ENCODE data around the gene ZFC3H1.

Gene ZFC3H1

DNA sequence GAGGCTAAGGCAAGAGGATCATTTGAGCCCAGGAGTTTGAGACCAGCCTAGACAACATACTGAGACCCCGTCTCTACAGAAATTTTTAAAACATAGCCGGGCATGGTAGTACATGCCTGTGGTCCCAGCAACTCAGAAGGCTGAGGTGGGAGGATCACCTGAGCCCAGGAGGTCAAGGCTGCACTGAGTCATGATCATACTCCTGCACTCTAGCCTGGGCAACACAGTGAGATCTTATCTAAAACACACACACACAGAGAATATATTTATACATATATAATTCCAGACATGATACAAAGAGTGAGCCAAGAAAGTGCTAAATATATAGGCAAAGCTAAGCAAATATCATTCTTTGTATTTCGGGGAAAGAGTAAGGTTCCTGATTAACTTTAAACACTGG is 9.4 kb downstream of the ZFC3H1 start:
- TF ChIP-seq TAF1 (IDR thresholded peaks at IDR 0.05; ENCODE audit: low read depth) (no peak), RAD21 (IDR thresholded peaks at IDR 0.05; ENCODE audit: low read depth) (no peak)
- TF ChIP-seq, protein P1, sequence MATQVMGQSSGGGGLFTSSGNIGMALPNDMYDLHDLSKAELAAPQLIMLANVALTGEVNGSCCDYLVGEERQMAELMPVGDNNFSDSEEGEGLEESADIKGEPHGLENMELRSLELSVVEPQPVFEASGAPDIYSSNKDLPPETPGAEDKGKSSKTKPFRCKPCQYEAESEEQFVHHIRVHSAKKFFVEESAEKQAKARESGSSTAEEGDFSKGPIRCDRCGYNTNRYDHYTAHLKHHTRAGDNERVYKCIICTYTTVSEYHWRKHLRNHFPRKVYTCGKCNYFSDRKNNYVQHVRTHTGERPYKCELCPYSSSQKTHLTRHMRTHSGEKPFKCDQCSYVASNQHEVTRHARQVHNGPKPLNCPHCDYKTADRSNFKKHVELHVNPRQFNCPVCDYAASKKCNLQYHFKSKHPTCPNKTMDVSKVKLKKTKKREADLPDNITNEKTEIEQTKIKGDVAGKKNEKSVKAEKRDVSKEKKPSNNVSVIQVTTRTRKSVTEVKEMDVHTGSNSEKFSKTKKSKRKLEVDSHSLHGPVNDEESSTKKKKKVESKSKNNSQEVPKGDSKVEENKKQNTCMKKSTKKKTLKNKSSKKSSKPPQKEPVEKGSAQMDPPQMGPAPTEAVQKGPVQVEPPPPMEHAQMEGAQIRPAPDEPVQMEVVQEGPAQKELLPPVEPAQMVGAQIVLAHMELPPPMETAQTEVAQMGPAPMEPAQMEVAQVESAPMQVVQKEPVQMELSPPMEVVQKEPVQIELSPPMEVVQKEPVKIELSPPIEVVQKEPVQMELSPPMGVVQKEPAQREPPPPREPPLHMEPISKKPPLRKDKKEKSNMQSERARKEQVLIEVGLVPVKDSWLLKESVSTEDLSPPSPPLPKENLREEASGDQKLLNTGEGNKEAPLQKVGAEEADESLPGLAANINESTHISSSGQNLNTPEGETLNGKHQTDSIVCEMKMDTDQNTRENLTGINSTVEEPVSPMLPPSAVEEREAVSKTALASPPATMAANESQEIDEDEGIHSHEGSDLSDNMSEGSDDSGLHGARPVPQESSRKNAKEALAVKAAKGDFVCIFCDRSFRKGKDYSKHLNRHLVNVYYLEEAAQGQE (IDR thresholded peaks at IDR 0.05; ENCODE audit: low read depth): no peak

DNA sequence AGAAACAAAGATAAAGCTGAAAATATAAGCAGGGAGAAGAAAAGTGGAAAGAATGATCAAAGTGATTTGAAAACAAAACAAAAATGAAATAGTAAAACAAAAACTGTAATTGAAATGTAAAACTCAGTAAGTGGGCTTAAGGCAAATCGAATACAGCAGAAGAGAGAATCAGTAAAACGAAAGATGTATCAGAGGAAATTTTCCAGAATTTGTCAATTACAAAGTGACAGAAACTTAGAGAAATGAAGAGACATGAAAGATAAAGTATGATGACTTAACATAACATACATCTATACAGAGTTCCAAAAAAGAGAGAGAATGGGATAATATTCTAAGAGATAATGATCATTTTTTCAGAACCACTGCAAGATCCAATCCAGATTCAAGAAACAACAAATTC is 10.5 kb downstream of the ZFC3H1 start:
- TF ChIP-seq NFIC (IDR thresholded peaks at IDR 0.05): no peak
- no peak for TF ChIP-seq EGR1 (IDR thresholded peaks at IDR 0.05)
- no peak for TF ChIP-seq TEAD4 (IDR thresholded peaks at IDR 0.05)
- no peak for TF ChIP-seq TAF1 (IDR thresholded peaks at IDR 0.05; ENCODE audit: low read depth)
- no peak for TF ChIP-seq TCF12 (IDR thresholded peaks at IDR 0.05; ENCODE audit: low read depth)
- no peak for TF ChIP-seq EP300 (IDR thresholded peaks at IDR 0.05; ENCODE audit: borderline replicate concordance)
- no peak for TF ChIP-seq RAD21 (IDR thresholded peaks at IDR 0.05; ENCODE audit: low read depth)
- TF ChIP-seq YY1 (IDR thresholded peaks at IDR 0.05; ENCODE audit: low read depth): no peak
- no peak for TF ChIP-seq CREB1 (IDR thresholded peaks at IDR 0.05; ENCODE audit: low read depth)
- TF ChIP-seq, protein P2, sequence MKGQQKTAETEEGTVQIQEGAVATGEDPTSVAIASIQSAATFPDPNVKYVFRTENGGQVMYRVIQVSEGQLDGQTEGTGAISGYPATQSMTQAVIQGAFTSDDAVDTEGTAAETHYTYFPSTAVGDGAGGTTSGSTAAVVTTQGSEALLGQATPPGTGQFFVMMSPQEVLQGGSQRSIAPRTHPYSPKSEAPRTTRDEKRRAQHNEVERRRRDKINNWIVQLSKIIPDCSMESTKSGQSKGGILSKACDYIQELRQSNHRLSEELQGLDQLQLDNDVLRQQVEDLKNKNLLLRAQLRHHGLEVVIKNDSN (IDR thresholded peaks at IDR 0.05): no peak
- no peak for TF ChIP-seq ZBTB7A (IDR thresholded peaks at IDR 0.05; ENCODE audit: low read depth)
- TF ChIP-seq FOXM1 (IDR thresholded peaks at IDR 0.05; ENCODE audit: borderline replicate concordance, low read depth): no peak
- TF ChIP-seq, protein P1 (IDR thresholded peaks at IDR 0.05; ENCODE audit: low read depth): no peak
- no peak for TF ChIP-seq CEBPB (IDR thresholded peaks at IDR 0.05)
- TF ChIP-seq, protein P3, sequence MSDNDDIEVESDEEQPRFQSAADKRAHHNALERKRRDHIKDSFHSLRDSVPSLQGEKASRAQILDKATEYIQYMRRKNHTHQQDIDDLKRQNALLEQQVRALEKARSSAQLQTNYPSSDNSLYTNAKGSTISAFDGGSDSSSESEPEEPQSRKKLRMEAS (IDR thresholded peaks at IDR 0.05): no peak

DNA sequence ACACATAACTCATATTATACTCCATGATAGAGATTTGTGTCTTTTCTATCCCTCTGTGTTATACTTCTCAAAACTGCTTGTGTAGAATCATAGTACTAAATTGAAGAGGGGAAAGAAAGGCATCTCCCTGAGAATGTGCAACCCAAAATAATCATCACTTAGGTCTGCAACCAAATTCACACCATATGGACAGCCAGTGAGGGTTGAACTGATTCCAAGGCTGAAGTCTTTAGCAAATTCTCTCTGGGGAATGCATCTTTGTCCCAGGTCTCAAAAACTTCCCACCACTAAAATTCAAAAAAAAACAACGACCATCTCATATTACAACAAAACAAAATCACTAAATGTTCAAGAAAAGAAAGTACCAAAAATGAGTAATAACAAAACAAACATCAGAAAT is 11.0 kb downstream of the ZFC3H1 start:
- TF ChIP-seq TCF12 (IDR thresholded peaks at IDR 0.05; ENCODE audit: low read depth): no peak
- no peak for TF ChIP-seq NFIC (IDR thresholded peaks at IDR 0.05)
- TF ChIP-seq, protein P2 (IDR thresholded peaks at IDR 0.05): no peak
- no peak for TF ChIP-seq TEAD4 (IDR thresholded peaks at IDR 0.05)
- TF ChIP-seq CREB1 (IDR thresholded peaks at IDR 0.05; ENCODE audit: low read depth): no peak
- no peak for TF ChIP-seq ZBTB7A (IDR thresholded peaks at IDR 0.05; ENCODE audit: low read depth)
- TF ChIP-seq, protein P1 (IDR thresholded peaks at IDR 0.05; ENCODE audit: low read depth): no peak

DNA sequence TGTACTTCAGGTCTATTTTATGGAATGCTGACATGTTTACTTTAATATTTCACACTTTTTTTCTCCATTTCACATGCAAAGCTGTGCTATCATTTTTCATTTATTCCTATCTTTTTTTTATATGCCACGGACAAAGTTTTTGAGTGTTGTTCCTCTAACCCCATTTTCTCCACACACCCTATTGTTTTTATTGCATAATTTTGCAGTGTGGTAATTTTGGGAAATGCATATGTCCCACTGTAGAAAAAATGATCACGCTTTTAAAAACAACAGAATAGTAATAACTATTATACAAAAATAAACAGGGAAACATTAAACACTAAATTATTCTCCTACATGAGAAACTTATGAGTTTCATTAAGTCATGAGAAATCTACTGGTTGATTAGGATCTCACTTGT is 14.2 kb downstream of the ZFC3H1 start:
- TF ChIP-seq, protein P1 (IDR thresholded peaks at IDR 0.05; ENCODE audit: low read depth): no peak
- TF ChIP-seq, protein P3 (IDR thresholded peaks at IDR 0.05): no peak
- TF ChIP-seq, protein P2 (IDR thresholded peaks at IDR 0.05): no peak
- TF ChIP-seq NFIC (IDR thresholded peaks at IDR 0.05) (no peak), FOXM1 (IDR thresholded peaks at IDR 0.05; ENCODE audit: borderline replicate concordance, low read depth) (no peak), TEAD4 (IDR thresholded peaks at IDR 0.05) (no peak), EGR1 (IDR thresholded peaks at IDR 0.05) (no peak), YY1 (IDR thresholded peaks at IDR 0.05; ENCODE audit: low read depth) (no peak), RAD21 (IDR thresholded peaks at IDR 0.05; ENCODE audit: low read depth) (no peak), EP300 (IDR thresholded peaks at IDR 0.05; ENCODE audit: borderline replicate concordance) (no peak), TAF1 (IDR thresholded peaks at IDR 0.05; ENCODE audit: low read depth) (no peak), TCF12 (IDR thresholded peaks at IDR 0.05; ENCODE audit: low read depth) (no peak)

Measured in Ishikawa (cell line).